Inferior parietal cortex (tissue), 1 donor: ENCODE results near the gene PLA2G15.

Experiments used
- DNase-seq: peaks from one replicate; pipeline ENCODE4 v3.0.0-alpha.2; 2016; ENCODE audit errors: extremely low spot score

The PLA2G15 gene

DNA sequence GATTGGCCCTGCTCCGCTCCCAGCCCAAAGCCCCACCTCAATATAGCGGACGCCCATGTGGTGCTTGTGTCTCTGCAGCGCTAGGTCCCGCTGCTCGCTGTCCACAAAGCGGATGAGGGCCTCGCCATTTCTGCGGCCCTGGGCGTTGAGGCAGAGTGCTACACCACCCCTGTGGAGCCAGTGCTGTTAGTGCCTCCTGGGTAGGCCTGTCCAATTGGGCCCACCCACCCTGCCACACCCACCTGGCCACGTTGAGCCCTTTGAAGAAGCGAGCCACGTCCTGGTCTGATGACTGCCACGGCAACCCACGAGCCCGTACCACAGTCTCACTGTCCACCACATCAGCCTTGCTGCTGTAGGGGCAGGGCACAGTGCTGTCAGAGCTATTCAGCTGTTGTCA is 12.8 kb upstream of the PLA2G15 start:
- DNase-seq: no peak

GRCh38 chr16:68233085-68233834 is 11.9 kb upstream of the PLA2G15 start:
- no peak for DNase-seq

- no peak for DNase-seq
Measured at GRCh38 chr16:68233835-68234187, 11.4 kb upstream of the PLA2G15 start.

GRCh38 chr16:68234188-68235107 is 10.7 kb upstream of the PLA2G15 start:
- no peak for DNase-seq

- no peak for DNase-seq
Measured at GRCh38 chr16:68235108-68235886, 9.9 kb upstream of the PLA2G15 start.

DNA sequence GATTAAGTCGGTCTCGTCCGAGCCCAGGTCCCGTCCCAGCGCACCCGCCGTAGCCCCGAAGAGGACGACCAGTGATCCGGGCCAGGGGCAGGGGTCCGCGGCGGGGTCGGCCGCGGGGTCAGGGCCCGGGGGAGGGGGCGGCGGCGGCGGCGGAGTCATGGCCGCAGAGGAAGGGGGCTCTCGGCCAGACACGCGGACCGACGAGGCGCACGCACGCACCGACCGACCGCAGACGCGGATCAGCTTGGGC is 9.4 kb upstream of the PLA2G15 start, which contains the start of gene ESRP2:
ESRP2 (minus strand) TSS at position 241 of the 250 bp plus-strand sequence; CDS start at position 159, 82 bp downstream.
- no peak for DNase-seq

DNA sequence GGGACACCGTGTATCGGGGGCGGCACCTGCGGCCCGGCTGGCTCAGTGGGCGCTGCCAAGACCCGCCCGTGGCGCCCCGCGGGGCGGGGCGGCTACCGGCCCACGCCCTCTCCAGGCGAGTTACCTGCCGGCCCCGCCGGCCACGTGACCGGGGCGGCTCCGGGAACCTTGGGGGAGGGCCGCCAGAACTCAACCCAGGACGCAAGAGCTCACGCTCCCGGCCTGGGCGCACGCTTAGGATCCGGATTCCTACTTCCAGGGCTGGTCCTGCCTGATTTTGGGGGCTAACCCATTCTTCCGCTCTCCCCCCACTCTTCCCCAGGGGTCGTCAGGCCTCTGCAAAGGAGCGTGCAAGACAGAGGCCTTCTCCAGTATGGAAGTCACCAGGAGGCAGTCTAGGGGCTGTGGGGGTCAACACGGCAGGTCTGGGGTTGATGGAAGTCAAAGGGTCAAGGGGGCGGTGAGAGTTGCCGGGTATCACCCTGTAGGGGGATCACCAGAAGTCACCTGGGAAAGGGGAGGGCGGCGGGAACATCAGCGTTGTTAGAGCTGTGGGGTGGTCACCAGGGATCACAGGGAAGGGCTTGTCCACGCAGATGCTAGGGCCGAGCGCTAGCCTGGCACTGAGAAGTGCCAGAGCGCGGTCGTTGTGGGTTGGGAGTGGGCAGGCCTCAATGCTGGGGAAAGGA is 8.9 kb upstream of the PLA2G15 start:
- DNase-seq: no peak

DNA sequence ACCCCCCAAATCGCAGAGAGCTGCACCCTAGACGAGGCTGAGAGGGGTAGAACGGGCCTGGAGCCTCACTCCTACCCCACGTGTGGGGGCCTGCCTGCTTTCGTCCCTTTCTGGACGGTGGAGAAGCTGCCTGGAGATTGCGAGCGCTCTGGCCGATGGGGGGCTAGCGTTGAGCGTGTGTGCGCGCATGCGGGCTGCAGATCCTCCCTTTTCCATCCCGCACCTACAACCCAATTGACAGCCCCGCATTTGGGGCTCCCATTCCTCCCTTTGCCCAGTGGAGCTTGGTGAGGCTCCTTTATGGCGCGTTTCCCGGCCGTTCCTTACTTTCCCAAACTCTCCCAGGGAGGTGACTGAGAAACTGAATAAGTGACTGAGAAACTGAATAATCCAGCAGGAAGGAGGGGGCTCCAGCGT is 8.3 kb upstream of the PLA2G15 start:
- no peak for DNase-seq

DNA sequence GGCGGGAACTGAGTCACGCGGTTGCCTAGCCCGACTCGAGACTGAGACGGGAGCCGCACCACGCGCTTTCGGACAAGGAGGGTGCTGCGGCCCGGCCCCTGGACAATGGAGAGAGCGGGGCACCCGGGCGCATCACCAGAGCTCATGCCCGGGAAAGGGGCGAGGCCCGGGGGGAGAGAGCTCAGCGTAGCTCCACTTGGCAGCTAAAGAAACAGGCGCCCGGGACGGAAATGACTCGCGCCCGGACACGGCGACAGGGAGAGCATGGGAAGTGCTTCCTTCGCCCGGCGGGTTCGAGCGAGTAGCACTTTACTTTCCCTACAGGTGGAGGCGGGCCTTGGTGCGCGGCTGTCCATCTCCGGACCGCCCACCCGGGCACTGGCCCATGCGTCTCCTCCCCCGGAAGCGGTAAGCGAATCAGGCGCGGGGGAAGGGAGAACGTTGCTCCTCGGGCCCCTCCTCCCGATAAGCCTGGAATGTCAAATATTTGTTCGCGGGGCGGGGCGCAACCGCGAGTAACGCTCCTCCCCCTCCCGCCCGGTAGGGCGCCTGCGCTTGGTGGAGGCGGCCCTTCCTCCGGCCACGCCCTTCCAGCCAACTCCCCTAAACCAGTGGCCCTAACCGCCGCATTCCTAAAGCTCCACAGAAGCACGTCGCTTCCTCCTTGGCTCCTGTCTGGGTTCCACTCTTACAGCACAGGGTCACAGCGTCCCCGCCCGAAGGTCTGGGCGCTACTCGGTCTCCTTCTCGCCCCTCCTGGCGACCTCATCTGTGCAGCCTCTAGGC is 7.7 kb upstream of the PLA2G15 start:
- DNase-seq: peak; percentile 89

DNA sequence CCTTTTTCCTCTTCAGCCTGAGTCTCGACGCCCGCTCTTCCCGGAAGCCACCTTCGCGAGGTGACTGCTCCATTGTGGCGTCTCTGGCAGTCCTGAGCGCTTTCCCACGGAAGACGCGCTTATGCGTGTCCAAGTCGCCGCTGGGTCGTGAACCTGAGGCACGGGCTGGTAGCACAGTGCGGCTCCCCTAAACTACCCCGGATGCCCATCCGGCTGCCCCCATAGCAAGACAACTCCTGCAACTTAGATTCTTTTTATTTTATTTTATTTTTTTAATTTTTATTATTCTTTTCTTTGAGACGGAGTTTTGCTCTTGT is 7.2 kb upstream of the PLA2G15 start:
- no peak for DNase-seq

- DNase-seq: no peak
Measured at GRCh38 chr16:68242085-68242484, 3.1 kb upstream of the PLA2G15 start.

DNA sequence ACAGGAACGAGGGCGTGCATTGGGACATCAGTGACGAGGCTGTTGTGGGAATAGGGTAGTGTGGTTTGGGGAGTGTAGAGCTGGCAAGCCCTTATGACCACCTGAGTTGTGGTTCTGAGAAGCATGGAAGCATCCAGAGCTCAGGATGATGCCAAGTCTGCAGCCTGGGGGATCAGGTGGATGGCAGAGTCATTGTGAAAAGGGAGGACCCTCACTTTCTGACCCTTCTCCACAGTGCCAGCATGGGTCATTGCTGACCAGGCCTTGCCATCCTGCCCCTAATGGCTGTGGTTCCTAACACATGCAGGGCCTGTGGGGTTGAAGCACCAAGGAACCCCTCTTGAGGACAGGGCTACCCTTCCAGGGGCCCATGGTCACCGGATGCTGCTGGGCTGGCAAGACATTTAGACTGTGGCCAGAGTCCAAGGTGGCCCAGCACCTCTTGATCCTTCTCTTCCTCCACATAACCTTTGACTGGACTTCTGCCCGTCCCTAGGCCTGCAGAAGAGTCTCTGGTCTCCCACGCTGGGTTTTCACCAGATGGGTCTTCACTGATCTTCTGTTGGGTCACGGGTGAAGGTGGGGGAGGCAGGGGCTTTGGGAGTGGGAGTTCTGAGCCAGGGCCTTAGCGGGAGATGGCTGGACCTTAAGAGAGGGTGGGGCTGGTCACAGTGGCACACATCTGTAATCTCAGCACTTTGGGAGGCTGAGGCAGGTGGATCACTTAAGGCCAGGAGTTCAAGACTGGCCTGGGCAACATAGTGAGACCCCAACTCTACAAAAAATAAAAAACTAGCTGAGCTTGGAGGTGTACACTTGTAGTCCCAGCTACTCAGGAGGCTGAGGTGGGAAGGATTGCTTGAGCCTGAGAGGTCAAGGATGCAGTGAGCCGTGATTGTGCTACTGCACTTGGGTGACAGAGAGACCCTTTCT is 2.0 kb upstream of the PLA2G15 start:
- DNase-seq: no peak

GRCh38 chr16:68244481-68244902 is 681 bp upstream of the PLA2G15 start:
- DNase-seq: no peak

DNA sequence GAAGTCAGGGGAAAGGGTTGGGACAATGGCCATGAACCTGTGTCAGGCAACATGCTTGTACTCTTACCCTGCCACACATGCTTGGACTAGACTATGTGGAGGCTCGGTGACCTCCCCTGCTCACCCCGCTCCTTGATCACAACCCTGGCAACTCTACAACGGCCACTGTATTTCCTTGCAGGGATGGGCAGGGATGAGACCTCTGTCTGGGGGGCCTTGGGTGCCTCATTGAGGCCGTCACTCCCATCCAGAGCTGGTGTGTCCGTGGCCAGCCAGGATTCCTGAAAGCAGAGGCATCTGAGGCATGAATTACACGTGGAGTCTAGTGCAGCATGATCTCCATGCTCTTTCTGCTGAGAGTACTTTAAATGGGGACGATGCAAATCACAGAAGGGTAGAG is 948 bp downstream of the PLA2G15 start:
- no peak for DNase-seq

- no peak for DNase-seq
Measured at GRCh38 chr16:68246666-68247065, 1.5 kb downstream of the PLA2G15 start.

GRCh38 chr16:68247400-68247799 is 2.2 kb downstream of the PLA2G15 start:
- DNase-seq: no peak

DNA sequence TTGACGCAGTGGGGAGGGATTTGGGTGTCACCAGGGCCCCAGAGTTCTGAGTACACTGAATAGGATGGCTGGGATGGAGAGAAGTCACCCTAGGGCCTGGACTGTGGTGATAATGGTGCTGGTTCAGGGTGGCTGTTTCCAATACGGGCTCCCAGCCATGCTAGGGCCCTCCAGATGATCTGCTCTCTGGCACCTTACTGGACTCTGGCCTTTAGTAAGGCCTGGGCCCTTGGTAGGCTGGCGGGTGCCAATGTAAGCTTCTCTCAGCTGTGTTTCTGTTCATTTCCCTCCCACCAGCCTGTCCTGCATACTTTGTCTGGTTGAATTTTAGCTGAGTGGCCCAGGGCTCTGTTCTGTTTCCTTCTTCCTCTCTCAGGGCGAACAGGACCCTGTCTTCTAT is 2.8 kb downstream of the PLA2G15 start:
- no peak for DNase-seq

DNA sequence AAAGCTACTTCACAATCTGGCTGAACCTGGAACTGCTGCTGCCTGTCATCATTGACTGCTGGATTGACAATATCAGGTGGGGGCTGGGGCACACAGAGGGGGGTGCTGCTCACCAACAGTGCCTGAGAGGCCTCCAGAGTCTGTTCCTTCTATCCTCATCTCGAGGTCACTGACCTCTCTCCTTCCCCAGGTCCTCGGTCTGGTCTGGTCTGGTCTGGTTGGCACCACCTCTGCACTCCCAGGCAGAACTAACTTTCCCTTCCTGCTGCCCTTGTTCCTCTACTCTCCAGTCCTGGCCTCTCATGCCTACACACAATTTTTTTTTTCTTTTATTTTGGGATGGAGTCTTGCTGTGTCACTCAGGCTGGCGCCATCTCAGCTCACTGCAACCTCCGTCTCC is 4.2 kb downstream of the PLA2G15 start:
- no peak for DNase-seq

- no peak for DNase-seq
Measured at GRCh38 chr16:68250951-68251350, 5.8 kb downstream of the PLA2G15 start.

GRCh38 chr16:68251832-68252231 is 6.7 kb downstream of the PLA2G15 start:
- DNase-seq: no peak
